SK-N-SH (cell line): ENCODE data around the gene ADGRG7.

Source experiments
- CTCF ChIP-seq: fragments of 200-600 bp; sonication (generic); IDR thresholded peaks from 2 replicates; pipeline ENCODE4 v1.6.1; 2017; ENCODE audit warnings: antibody characterized with exemption, mild to moderate bottlenecking, moderate library complexity
- FOXJ3 ChIP-seq: sonication (generic); formaldehyde crosslinking; IDR thresholded peaks from 2 replicates; pipeline ENCODE4 v1.5.1; 2020; ENCODE audit warnings: mild to moderate bottlenecking, missing genetic modification reagents
- FOXM1 ChIP-seq: IDR thresholded peaks from 2 replicates; pipeline ENCODE4 v1.4.0; 2012; ENCODE audit warnings: low read depth, mild to moderate bottlenecking
- GATA2 ChIP-seq: sonication (generic); formaldehyde crosslinking; IDR thresholded peaks from 2 replicates; pipeline ENCODE4 v1.5.0; 2020; ENCODE audit warnings: mild to moderate bottlenecking, missing genetic modification reagents
- MEF2A ChIP-seq: IDR thresholded peaks from 2 replicates; pipeline ENCODE4 v1.4.0; 2012; ENCODE audit warnings: low read depth, borderline replicate concordance
- NRF1 ChIP-seq: IDR thresholded peaks from 2 replicates; pipeline ENCODE4 v1.6.1; 2012; ENCODE audit warnings: low read depth, mild to moderate bottlenecking, low read length
- PBX3 ChIP-seq: IDR thresholded peaks from 2 replicates; pipeline ENCODE4; 2012
- REST ChIP-seq: IDR thresholded peaks from 2 replicates; pipeline ENCODE4 v1.6.1; 2012; ENCODE audit warnings: mild to moderate bottlenecking, low read depth, low read length, moderate library complexity
- SMC3 ChIP-seq: IDR thresholded peaks from 2 replicates; pipeline ENCODE4 v1.6.1; 2012; ENCODE audit warnings: low read depth, low read length, improper control_type of control experiment
- TAF1 ChIP-seq: IDR thresholded peaks from 2 replicates; pipeline ENCODE4 v1.6.1; 2012; ENCODE audit warnings: low read depth, mild to moderate bottlenecking, low read length, moderate library complexity, borderline replicate concordance
- TEAD4 ChIP-seq: IDR thresholded peaks from 2 replicates; pipeline ENCODE4 v1.4.0; 2012; ENCODE audit warnings: mild to moderate bottlenecking, borderline replicate concordance; ENCODE audit not compliant: insufficient read depth
- USF2 ChIP-seq: fragments of 150-350 bp; IDR thresholded peaks from 2 replicates; pipeline ENCODE4 v1.6.1; 2017; ENCODE audit warnings: antibody characterized with exemption, low read length, low read depth, borderline replicate concordance
- TF ChIP-seq, protein P1 (sequence below): IDR thresholded peaks from 2 replicates; pipeline ENCODE4 v1.4.0; 2012; ENCODE audit warnings: low read depth
- TF ChIP-seq, protein P2 (sequence below): IDR thresholded peaks from 2 replicates; pipeline ENCODE4 v1.4.0; 2012; ENCODE audit warnings: low read depth, borderline replicate concordance

- TF ChIP-seq TEAD4 (no peak), FOXJ3 (no peak), CTCF (no peak), USF2 (no peak), TAF1 (no peak), NRF1 (no peak), GATA2 (no peak), MEF2A (no peak), FOXM1 (no peak), PBX3 (no peak), REST (no peak), SMC3 (no peak)
- TF ChIP-seq, protein P1, sequence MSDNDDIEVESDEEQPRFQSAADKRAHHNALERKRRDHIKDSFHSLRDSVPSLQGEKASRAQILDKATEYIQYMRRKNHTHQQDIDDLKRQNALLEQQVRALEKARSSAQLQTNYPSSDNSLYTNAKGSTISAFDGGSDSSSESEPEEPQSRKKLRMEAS, result no peak
- TF ChIP-seq, protein P2, sequence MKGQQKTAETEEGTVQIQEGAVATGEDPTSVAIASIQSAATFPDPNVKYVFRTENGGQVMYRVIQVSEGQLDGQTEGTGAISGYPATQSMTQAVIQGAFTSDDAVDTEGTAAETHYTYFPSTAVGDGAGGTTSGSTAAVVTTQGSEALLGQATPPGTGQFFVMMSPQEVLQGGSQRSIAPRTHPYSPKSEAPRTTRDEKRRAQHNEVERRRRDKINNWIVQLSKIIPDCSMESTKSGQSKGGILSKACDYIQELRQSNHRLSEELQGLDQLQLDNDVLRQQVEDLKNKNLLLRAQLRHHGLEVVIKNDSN, result no peak
Measured at GRCh38 chr3:100602506-100603444, 6.6 kb upstream of the ADGRG7 start.
